Left ventricle myocardium inferior (tissue), 1 donor: Measurements from ENCODE around the gene RSPO1. TPM values are rescaled to one million over a fixed set of nuclear protein-coding genes. Genes with fewer than 3 reads are reported as not detected.

Source experiments
- DNase-seq: peaks from one replicate; pipeline ENCODE4 v3.0.0-alpha.2; 2020
- H3K27ac ChIP-seq: fragments of 200-600 bp; replicated peaks from 2 replicates; pipeline ENCODE4 v1.8.0; 2021
- H3K27me3 ChIP-seq: fragments of 200-600 bp; 2 replicates; pipeline ENCODE4 v1.8.0; 2021; ENCODE audit warnings: low read depth
- H3K36me3 ChIP-seq: fragments of 200-600 bp; 2 replicates; pipeline ENCODE4 v1.8.0; 2021
- H3K4me1 ChIP-seq: fragments of 200-600 bp; 2 replicates; pipeline ENCODE4 v1.8.0; 2021
- H3K4me3 ChIP-seq: fragments of 200-600 bp; 2 replicates; pipeline ENCODE4 v1.8.0; 2021; ENCODE audit warnings: mild to moderate bottlenecking, moderate library complexity
- H3K9me3 ChIP-seq: fragments of 200-600 bp; replicated peaks from 2 replicates; pipeline ENCODE4 v1.8.0; 2021
- intact Hi-C: fragments of 100-400 bp; cut with micrococcal nuclease; formaldehyde crosslinking; loops from one replicate; pipeline ENCODE4 v1.11.0; 2022
- total RNA-seq: library from RNA; stranded (reverse); fragmentation: NEBNext Ultra II Directional; extraction: Animal tissue kit (Norgen Biotek cat#: 25700); gene quantifications from one replicate; pipeline ENCODE4 v1.2.1, GENCODE V29; 2021
- TF ChIP-seq, protein P1 (sequence below): fragments of 200-600 bp; IDR thresholded peaks from 2 replicates; pipeline ENCODE4 v1.8.0; 2021; ENCODE audit warnings: antibody characterized with exemption, mild to moderate bottlenecking, borderline replicate concordance
- donor health status: DM: no; HTN: yes; CAD: no; lungs with severe emphysema.

RSPO1 gene
- total RNA-seq, 1 donor from 2014 or later, result not detected

- Histone ChIP-seq H3K27me3 (peaks cover 100% of the 10 kb centered on the region), H3K9me3 (no peaks in the 10 kb centered on the region), H3K4me1 (peaks cover 11% of the 10 kb centered on the region), H3K36me3 (no peaks in the 10 kb centered on the region), H3K4me3 (no peak overlapping the region), H3K27ac (no peak overlapping the region)
- TF ChIP-seq, protein P1, sequence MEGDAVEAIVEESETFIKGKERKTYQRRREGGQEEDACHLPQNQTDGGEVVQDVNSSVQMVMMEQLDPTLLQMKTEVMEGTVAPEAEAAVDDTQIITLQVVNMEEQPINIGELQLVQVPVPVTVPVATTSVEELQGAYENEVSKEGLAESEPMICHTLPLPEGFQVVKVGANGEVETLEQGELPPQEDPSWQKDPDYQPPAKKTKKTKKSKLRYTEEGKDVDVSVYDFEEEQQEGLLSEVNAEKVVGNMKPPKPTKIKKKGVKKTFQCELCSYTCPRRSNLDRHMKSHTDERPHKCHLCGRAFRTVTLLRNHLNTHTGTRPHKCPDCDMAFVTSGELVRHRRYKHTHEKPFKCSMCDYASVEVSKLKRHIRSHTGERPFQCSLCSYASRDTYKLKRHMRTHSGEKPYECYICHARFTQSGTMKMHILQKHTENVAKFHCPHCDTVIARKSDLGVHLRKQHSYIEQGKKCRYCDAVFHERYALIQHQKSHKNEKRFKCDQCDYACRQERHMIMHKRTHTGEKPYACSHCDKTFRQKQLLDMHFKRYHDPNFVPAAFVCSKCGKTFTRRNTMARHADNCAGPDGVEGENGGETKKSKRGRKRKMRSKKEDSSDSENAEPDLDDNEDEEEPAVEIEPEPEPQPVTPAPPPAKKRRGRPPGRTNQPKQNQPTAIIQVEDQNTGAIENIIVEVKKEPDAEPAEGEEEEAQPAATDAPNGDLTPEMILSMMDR, result no peak
- intact Hi-C loops, result no loop called here
- no peak for DNase-seq
Observed at GRCh38 chr1:37633040-37633937, 1.4 kb downstream of the RSPO1 start.

GRCh38 chr1:37631036-37631435 is 3.7 kb downstream of the RSPO1 start:
- Histone ChIP-seq H3K27ac (no peak overlapping the region), H3K36me3 (no peaks in the 10 kb centered on the region), H3K4me1 (peaks cover 11% of the 10 kb centered on the region), H3K27me3 (peaks cover 100% of the 10 kb centered on the region), H3K9me3 (no peaks in the 10 kb centered on the region), H3K4me3 (no peak overlapping the region)
- intact Hi-C loops, result no loop called here
- DNase-seq, result no peak
- TF ChIP-seq, protein P1, result no peak

DNA sequence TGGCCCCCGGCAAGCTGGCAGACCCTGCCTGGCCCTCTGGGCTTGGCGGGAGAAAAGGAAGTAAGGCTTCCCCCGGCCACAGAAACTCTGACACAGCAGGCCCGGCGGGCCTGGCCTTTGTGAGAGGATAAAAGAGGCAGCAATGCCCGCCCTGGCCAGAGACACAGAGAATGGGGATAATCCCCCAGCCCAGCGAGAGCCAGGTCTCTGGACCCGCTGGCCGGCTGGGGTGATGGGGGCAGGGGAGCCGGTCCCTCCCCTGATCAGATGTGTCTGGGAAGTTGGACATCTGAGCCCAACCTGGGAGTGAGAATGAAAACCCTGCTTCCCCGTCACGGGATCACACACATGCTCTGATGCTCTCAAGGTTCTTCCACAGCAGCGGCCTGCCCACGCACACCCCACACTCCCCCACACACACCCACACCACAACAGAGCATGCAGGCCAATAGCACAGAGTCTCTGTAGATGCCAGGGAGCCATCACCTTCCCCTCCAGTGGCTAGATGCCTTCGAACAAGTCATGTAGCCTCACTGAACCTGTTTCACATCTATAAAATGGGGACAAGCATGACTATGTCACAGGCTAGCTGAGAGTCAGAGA is 4.2 kb downstream of the RSPO1 start:
- TF ChIP-seq, protein P1, result no peak
- H3K4me3 ChIP-seq, result no peak overlapping the region
- DNase-seq, result no peak
- H3K27ac ChIP-seq, result no peak overlapping the region
- H3K36me3 ChIP-seq, result no peaks in the 10 kb centered on the region
- peaks cover 100% of the 10 kb centered on the region for H3K27me3 ChIP-seq
- H3K4me1 ChIP-seq, result peaks cover 11% of the 10 kb centered on the region
- intact Hi-C loops, result no loop called here
- no peaks in the 10 kb centered on the region for H3K9me3 ChIP-seq

DNA sequence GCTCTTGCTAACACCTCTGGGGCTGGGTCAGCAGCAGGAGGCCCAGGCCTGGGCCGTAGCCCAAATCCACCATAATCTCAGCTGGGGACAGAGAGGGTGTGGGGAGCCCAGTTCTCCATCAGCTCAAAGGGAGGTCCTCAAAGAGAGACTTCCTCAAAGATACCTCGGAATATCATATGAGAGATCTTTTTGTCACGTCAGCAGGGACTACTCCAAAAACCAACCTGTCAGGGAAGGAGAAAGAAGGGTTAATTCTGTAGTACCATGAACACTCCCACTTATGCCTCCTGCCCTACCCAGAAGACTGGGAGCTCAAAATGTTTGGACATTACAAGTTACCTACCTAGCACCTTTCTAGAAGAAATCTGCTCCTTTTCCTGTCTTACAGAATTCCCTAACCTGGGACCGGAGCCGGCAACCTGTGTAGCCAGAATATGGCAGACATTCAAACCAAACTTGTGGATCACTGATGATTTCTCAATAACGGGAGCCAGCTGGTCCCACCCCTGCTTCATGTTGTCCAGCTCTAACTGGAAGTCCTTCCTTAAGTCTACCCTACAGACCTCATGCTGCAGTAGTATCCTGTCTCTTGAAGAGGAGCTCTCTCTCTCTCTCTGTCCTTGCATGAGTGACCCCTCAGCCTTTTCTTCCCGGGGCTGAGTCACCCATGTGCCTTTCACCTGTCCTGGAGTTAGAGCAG is 4.8 kb downstream of the RSPO1 start:
- Histone ChIP-seq H3K27me3 (peaks cover 100% of the 10 kb centered on the region), H3K4me1 (peaks cover 9% of the 10 kb centered on the region), H3K27ac (no peak overlapping the region), H3K9me3 (no peaks in the 10 kb centered on the region), H3K36me3 (no peaks in the 10 kb centered on the region), H3K4me3 (no peak overlapping the region)
- no peak for DNase-seq
- intact Hi-C loops, result no loop called here
- TF ChIP-seq, protein P1, result no peak

DNA sequence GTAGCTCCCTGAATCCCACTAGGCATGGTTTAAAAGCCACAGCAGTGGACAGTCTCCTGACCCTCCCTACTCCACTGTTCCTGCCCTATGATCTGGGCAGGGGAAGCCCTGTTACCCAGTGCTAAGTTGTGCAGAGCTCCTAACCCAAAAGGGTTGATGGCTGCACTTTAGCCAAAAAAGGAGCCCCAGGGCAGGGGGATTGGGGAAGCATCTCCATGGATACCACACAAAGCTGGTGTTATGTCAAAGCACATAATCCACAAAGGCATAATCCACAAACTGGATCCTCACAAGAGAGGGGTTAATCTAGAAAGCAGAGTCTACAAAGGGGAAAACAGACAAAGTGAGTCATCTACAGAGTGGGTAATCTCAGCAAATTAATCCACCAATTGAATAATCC is 5.7 kb downstream of the RSPO1 start:
- Histone ChIP-seq H3K27ac (no peak overlapping the region), H3K36me3 (no peaks in the 10 kb centered on the region), H3K27me3 (peaks cover 100% of the 10 kb centered on the region), H3K4me1 (no peaks in the 10 kb centered on the region), H3K9me3 (no peaks in the 10 kb centered on the region), H3K4me3 (no peak overlapping the region)
- DNase-seq, result no peak
- TF ChIP-seq, protein P1, result no peak
- intact Hi-C loops, result no loop called here
